Effector memory CD8-positive, alpha-beta T cell (primary cell): Measurements from ENCODE around the gene COL25A1.
"Not testable (repeated sequence)": the region's sequence is repeated elsewhere in the genome, so short reads cannot be mapped to it uniquely, and the experiment has no call there.

ENCODE experiments used
- ATAC-seq: fragments of 150-1000 bp; cut with Tn5 transposase; replicated peaks from 2 replicates; pipeline ENCODE4 v1.10.0; 2021; ENCODE audit warnings: mild to moderate bottlenecking, moderate library complexity
- DNase-seq, 3 experiments: peaks; one replicate each; pipeline ENCODE4 v3.0.0; 2021
- H3K27ac Mint-ChIP-seq, 2 donors: one replicate each; pipeline ENCODE4 v1.8.0; 2022; ENCODE audit warnings: mild to moderate bottlenecking in 2 of 2, mixed read lengths in 2 of 2, moderate library complexity in 2 of 2
- H3K27me3 Mint-ChIP-seq, 2 donors: one replicate each; pipeline ENCODE4 v1.8.0; 2022; ENCODE audit warnings: mixed read lengths in 2 of 2
- H3K36me3 Mint-ChIP-seq: one replicate; pipeline ENCODE4 v1.8.0; 2022; ENCODE audit warnings: mild to moderate bottlenecking, moderate library complexity, mixed read lengths; ENCODE audit not compliant: insufficient read depth
- H3K4me1 Mint-ChIP-seq, 2 donors: one replicate each; pipeline ENCODE4 v1.8.0; 2022; ENCODE audit warnings: low read depth in 2 of 2, mixed read lengths in 2 of 2
- H3K4me3 Mint-ChIP-seq, 2 donors: one replicate each; pipeline ENCODE4 v1.8.0; 2022; ENCODE audit warnings: mild to moderate bottlenecking in 2 of 2, mixed read lengths in 2 of 2, moderate library complexity in 2 of 2
- H3K9me3 Mint-ChIP-seq, 2 donors: one replicate each; pipeline ENCODE4 v1.8.0; 2022; ENCODE audit warnings: mixed read lengths in 2 of 2

The COL25A1 gene

GRCh38 chr4:108941904-108942430 is 360.5 kb downstream of the COL25A1 start:
- no peak for ATAC-seq
- no peaks in the 10 kb centered on the region for H3K9me3 Mint-ChIP-seq

GRCh38 chr4:108940634-108941033 is 361.8 kb downstream of the COL25A1 start:
- ATAC-seq (no peak), DNase-seq (no peak)
- Mint-ChIP-seq H3K27ac (no peak overlapping the region), H3K9me3 (no peaks in the 10 kb centered on the region), H3K36me3 (no peaks in the 10 kb centered on the region), H3K4me1 (no peaks in the 10 kb centered on the region), H3K27me3 (peaks cover 4 to 8% of the 10 kb centered on the region in 2 donors), H3K4me3 (no peak overlapping the region)

More at GRCh38 chr4:108941904-108942430, 360.5 kb downstream of the COL25A1 start:
- Mint-ChIP-seq H3K4me3 (no peak overlapping the region), H3K27me3 (peaks cover 4 to 8% of the 10 kb centered on the region in 2 donors), H3K36me3 (no peaks in the 10 kb centered on the region), H3K27ac (no peak overlapping the region), H3K4me1 (no peaks in the 10 kb centered on the region)
- DNase-seq = no peak

DNA sequence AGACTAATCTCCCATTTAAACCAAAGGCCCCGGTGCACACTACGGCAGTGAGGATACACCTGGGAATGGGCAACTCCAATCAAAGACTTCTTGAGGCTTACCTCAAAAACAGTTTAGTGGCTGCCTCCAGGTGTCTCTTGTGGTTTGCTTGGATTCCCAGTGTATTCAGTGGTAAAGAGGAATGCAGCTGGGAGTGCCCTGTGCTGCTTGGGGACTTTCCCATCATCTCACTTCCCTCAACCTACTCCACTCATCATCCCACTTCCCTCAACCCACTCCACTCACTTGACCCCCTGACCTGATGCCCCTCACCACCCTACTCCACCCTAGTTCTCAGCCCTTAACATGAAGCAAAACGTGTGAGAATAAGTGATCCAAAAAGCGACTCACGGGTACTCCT is 362.3 kb downstream of the COL25A1 start:
- Mint-ChIP-seq H3K4me3 (no peak overlapping the region), H3K27ac (no peak overlapping the region), H3K27me3 (peaks cover 4 to 8% of the 10 kb centered on the region in 2 donors), H3K4me1 (no peaks in the 10 kb centered on the region), H3K9me3 (no peaks in the 10 kb centered on the region), H3K36me3 (no peaks in the 10 kb centered on the region)
- ATAC-seq = no peak
- DNase-seq = no peak

DNA sequence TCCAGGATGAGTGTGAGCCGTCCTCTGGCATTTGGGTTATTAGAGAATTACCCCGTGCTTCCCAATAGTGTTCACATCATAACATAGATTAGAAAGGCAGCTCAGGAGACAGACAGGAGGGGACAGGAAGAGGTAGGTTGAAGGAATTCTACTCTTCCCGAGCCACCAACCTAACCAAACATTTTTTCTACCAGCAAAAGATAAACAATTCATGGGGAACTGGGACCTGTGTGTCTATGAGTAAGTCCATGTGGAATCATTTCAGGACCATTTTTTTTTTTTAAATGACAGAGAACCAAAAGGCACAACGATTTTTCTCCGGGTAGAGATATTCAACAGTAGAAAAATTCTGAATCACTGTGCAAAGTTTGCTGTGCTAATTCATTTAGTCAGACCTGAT is 365.4 kb downstream of the COL25A1 start:
- DNase-seq (no peak), ATAC-seq (no peak)
- Mint-ChIP-seq H3K4me1 (no peaks in the 10 kb centered on the region), H3K4me3 (no peak overlapping the region), H3K36me3 (no peaks in the 10 kb centered on the region), H3K9me3 (peaks cover 0 to 2% of the 10 kb centered on the region in 2 donors), H3K27ac (no peak overlapping the region), H3K27me3 (peaks cover 4 to 16% of the 10 kb centered on the region in 2 donors)

DNA sequence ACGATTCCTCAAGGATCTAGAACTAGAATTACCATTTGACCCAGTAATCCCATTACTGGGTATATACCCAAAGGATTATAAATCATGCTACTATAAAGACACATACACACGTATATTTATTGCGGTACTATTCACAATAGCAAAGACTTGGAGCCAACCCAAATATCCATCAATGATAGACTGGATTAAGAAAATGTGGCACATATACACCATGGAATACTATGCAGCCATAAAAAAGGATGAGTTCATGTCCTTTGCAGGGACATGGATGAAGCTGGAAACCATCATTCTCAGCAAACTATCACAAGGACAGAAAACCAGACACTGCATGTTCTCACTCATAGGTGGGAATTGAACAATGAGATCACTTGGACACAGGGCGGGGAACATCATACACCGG is 368.5 kb downstream of the COL25A1 start:
- not testable (repeated sequence) for DNase-seq, H3K27ac Mint-ChIP-seq, H3K9me3 Mint-ChIP-seq, H3K36me3 Mint-ChIP-seq, H3K4me3 Mint-ChIP-seq, H3K4me1 Mint-ChIP-seq, ATAC-seq
- H3K27me3 Mint-ChIP-seq = peaks cover 0 to 17% of the 10 kb centered on the region in 2 donors

- no peaks in the 10 kb centered on the region for H3K36me3 Mint-ChIP-seq
- no peak for DNase-seq
- H3K4me3 Mint-ChIP-seq = no peak overlapping the region
- H3K27me3 Mint-ChIP-seq = peaks cover 0 to 17% of the 10 kb centered on the region in 2 donors
- H3K27ac Mint-ChIP-seq = no peak overlapping the region
- no peaks in the 10 kb centered on the region for H3K4me1 Mint-ChIP-seq
- no peak for ATAC-seq
- H3K9me3 Mint-ChIP-seq = peaks cover 0 to 2% of the 10 kb centered on the region in 2 donors
Observed at GRCh38 chr4:108933046-108933445, 369.4 kb downstream of the COL25A1 start.

DNA sequence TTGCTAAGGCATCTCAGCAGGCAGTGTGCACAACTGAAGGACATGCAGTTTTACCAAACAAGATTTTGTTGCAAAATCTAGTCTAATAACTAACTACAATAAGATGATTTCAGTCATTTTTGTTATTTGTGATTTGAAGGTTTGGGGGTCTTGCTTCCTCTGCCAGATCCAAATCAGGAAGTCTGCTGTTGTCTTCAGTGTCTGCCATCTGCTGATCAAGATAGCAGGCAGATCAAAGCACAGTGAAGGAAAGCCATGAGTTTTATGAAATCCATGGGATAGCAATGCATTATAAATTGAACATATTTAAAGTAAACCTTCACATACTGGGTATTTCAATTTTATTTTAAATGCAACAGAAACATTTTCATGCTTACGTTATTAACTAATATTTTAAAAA is 370.5 kb downstream of the COL25A1 start:
- no peak overlapping the region for H3K27ac Mint-ChIP-seq
- no peaks in the 10 kb centered on the region for H3K36me3 Mint-ChIP-seq
- DNase-seq (no peak), ATAC-seq (no peak)
- peaks cover 1 to 17% of the 10 kb centered on the region in 2 donors for H3K27me3 Mint-ChIP-seq
- H3K9me3 Mint-ChIP-seq = peaks cover 0 to 2% of the 10 kb centered on the region in 2 donors
- H3K4me1 Mint-ChIP-seq = no peaks in the 10 kb centered on the region
- H3K4me3 Mint-ChIP-seq = no peak overlapping the region

GRCh38 chr4:108930186-108930585 is 372.3 kb downstream of the COL25A1 start:
- no peak overlapping the region for H3K27ac Mint-ChIP-seq
- no peak for DNase-seq

DNA sequence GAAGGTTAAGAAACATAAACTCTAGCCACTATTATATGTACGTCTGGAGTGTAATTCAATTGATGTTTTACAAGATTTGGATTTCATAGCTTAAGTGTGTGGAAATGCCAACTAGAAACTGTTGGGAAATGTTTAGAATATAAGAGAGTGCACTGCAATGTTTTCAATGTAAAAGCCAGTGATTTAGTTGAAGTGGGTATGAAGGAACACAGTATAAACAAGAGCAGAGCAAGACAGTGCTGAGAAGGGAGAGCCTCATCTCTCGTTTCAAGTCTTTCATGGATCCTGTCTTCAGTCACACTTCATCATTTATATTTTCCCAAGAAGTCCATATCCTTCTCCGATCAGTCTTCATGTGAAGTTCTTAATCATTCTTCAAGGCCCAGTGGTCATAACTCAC is 375.7 kb downstream of the COL25A1 start:
- no peak overlapping the region for H3K27ac Mint-ChIP-seq
- no peaks in the 10 kb centered on the region for H3K9me3 Mint-ChIP-seq
- H3K27me3 Mint-ChIP-seq = peaks cover 5 to 23% of the 10 kb centered on the region in 2 donors
- no peaks in the 10 kb centered on the region for H3K36me3 Mint-ChIP-seq
- no peak overlapping the region for H3K4me3 Mint-ChIP-seq
- no peak for ATAC-seq
- no peak for DNase-seq
- no peaks in the 10 kb centered on the region for H3K4me1 Mint-ChIP-seq

More at GRCh38 chr4:108930186-108930585, 372.3 kb downstream of the COL25A1 start:
- Mint-ChIP-seq H3K9me3 (peaks cover 0 to 2% of the 10 kb centered on the region in 2 donors), H3K27me3 (peaks cover 5 to 22% of the 10 kb centered on the region in 2 donors), H3K4me1 (no peaks in the 10 kb centered on the region), H3K4me3 (no peak overlapping the region), H3K36me3 (no peaks in the 10 kb centered on the region)
- ATAC-seq = no peak

GRCh38 chr4:108926061-108926460 is 376.4 kb downstream of the COL25A1 start:
- H3K36me3 Mint-ChIP-seq = no peaks in the 10 kb centered on the region
- DNase-seq = no peak
- peaks cover 5 to 16% of the 10 kb centered on the region in 2 donors for H3K27me3 Mint-ChIP-seq
- no peak overlapping the region for H3K4me3 Mint-ChIP-seq
- H3K4me1 Mint-ChIP-seq = no peaks in the 10 kb centered on the region
- H3K27ac Mint-ChIP-seq = no peak overlapping the region
- no peaks in the 10 kb centered on the region for H3K9me3 Mint-ChIP-seq
- ATAC-seq = no peak

- Mint-ChIP-seq H3K27me3 (peaks cover 5 to 19% of the 10 kb centered on the region in 2 donors), H3K4me3 (no peak overlapping the region), H3K36me3 (no peaks in the 10 kb centered on the region), H3K9me3 (no peaks in the 10 kb centered on the region), H3K27ac (no peak overlapping the region), H3K4me1 (no peaks in the 10 kb centered on the region)
- ATAC-seq (no peak), DNase-seq (no peak)
Observed at GRCh38 chr4:108922191-108922590, 380.3 kb downstream of the COL25A1 start.

GRCh38 chr4:108920395-108921087 is 381.9 kb downstream of the COL25A1 start:
- ATAC-seq = no peak

DNA sequence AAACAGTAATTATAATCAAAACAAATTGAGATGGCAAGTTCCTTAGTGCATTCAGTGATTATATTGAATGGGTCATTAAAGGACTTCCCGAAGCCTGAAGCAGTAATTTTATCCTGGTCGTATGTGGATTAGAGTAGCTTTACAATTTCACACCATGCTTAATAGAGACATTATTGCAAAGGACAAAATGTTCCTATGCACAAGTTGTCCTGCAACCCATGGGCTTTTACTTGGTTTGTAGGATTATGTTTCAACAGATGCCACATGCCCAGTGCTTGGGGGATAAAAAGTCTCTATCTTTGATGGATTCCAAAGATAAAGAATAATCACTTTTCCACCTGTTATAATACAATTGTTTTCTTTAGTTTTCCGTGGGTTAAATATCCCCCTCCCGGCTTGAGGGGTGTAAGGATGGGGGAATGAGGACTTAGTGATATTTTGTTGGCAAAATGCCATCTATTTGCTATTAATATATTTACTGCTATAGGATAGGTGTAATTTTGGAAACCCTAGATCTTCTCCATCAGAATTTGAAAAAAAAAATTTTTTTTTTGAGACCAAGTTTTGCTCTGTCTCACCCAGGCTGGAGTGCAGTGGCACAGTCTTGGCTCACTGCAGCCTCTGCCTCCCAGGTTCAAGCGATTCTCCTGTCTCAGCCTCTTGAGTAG is 383.1 kb downstream of the COL25A1 start:
- ATAC-seq = no peak
- Mint-ChIP-seq H3K27me3 (peaks cover 0 to 12% of the 10 kb centered on the region in 2 donors), H3K4me3 (no peak overlapping the region), H3K9me3 (no peaks in the 10 kb centered on the region), H3K27ac (no peak overlapping the region), H3K4me1 (no peaks in the 10 kb centered on the region), H3K36me3 (no peaks in the 10 kb centered on the region)
- DNase-seq = no peak

More at GRCh38 chr4:108920395-108921087, 381.9 kb downstream of the COL25A1 start:
- Mint-ChIP-seq H3K27ac (no peak overlapping the region), H3K4me1 (no peaks in the 10 kb centered on the region), H3K9me3 (no peaks in the 10 kb centered on the region), H3K4me3 (no peak overlapping the region), H3K27me3 (peaks cover 0 to 23% of the 10 kb centered on the region in 2 donors), H3K36me3 (no peaks in the 10 kb centered on the region)
- no peak for DNase-seq

GRCh38 chr4:108917255-108917654 is 385.2 kb downstream of the COL25A1 start:
- DNase-seq (no peak), ATAC-seq (no peak)
- Mint-ChIP-seq H3K4me1 (no peaks in the 10 kb centered on the region), H3K27ac (no peak overlapping the region), H3K4me3 (no peak overlapping the region), H3K27me3 (peaks cover 0 to 9% of the 10 kb centered on the region in 2 donors), H3K36me3 (no peaks in the 10 kb centered on the region), H3K9me3 (no peaks in the 10 kb centered on the region)
